Upper lobe of left lung (tissue), 6 donors: ENCODE data around the gene D2HGDH. TPM values are rescaled to one million over a fixed set of nuclear protein-coding genes. Genes with fewer than 3 reads are reported as not detected.

ENCODE experiments used
- ATAC-seq, 2 donors: fragments of 200-7000 bp; cut with Tn5 transposase; one replicate each; pipeline ENCODE4 v1.9.1; 2022; ENCODE audit warnings: mild to moderate bottlenecking in 2 of 2, moderate library complexity in 2 of 2; ENCODE audit not compliant: low FRiP score in 2 of 2
- DNase-seq, 2 donors: peaks; one replicate each; pipeline ENCODE4 v3.0.0-alpha.2; 2019 to 2020
- H3K27ac ChIP-seq, 4 donors: fragments of 200-600 bp; sonication (generic); one replicate each; pipeline ENCODE4 v1.5.1; 2016 to 2019
- H3K27me3 ChIP-seq, 4 donors: fragments of 200-600 bp; sonication (generic); one replicate each; pipeline ENCODE4 v1.5.1; 2017 to 2019
- H3K36me3 ChIP-seq, 4 donors: fragments of 200-600 bp; sonication (generic); one replicate each; pipeline ENCODE4 v1.5.1; 2016 to 2019
- H3K4me1 ChIP-seq, 4 donors: fragments of 200-600 bp; sonication (generic); one replicate each; pipeline ENCODE4 v1.5.1; 2018 to 2019
- H3K4me3 ChIP-seq, 4 donors: fragments of 200-600 bp; sonication (generic); one replicate each; pipeline ENCODE4 v1.5.1; 2017 to 2019; ENCODE audit warnings: mild to moderate bottlenecking in 2 of 4, moderate library complexity in 1 of 4
- H3K9me3 ChIP-seq, 4 donors: fragments of 200-600 bp; sonication (generic); one replicate each; pipeline ENCODE4 v1.5.1; 2018 to 2019
- CTCF ChIP-seq, 6 experiments: fragments of 450-650 bp in 4 of 6; fragments of 200-600 bp in 2 of 6; sonication (generic) in 2 of 6; IDR thresholded peaks; one replicate each; pipeline ENCODE4 v1.5.1; 2016 to 2019; ENCODE audit warnings: antibody characterized with exemption in 6 of 6
- EP300 ChIP-seq, 4 donors: sonication (generic); formaldehyde crosslinking; IDR thresholded peaks; one replicate each; pipeline ENCODE4 v1.5.1; 2017; ENCODE audit warnings: antibody characterized with exemption in 4 of 4, control low read depth in 2 of 4
- POLR2A ChIP-seq, 4 donors: fragments of 450-650 bp; IDR thresholded peaks; one replicate each; pipeline ENCODE4 v1.5.1; 2016 to 2017; ENCODE audit warnings: antibody characterized with exemption in 4 of 4, mild to moderate bottlenecking in 2 of 4
- POLR2AphosphoS5 ChIP-seq, 2 donors: sonication (generic); formaldehyde crosslinking; IDR thresholded peaks; one replicate each; pipeline ENCODE4 v1.5.1; 2017; ENCODE audit warnings: antibody characterized with exemption in 2 of 2
- WGBS, 2 donors: methylation state at CpG; one replicate each; pipeline ENCODE4 v1.1.5; 2017 to 2018; 5-methylcytosine and 5-hydroxymethylcytosine counted together
- total RNA-seq, 6 donors: library from RNA; depleted of rRNA in 4 of 6; stranded (reverse); fragments of >200 nt in 4 of 6; gene quantifications; one replicate each; pipeline versions ENCODE4 v1.1.0 to v1.2.1, GENCODE V29; 2016 to 2021
- donor health status: DM: no; HTN: no; CAD: no; lungs with moderate emphysema.
- donor health status: DM: no; HTN: yes; CAD: no; lungs with severe emphysema.

Gene D2HGDH
- total RNA-seq, 6 donors from 2014 or later: 12.5 to 155 (median 35.8) TPM

- H3K9me3 ChIP-seq: no peaks in the 10 kb centered on the region
- ATAC-seq: no peak
- H3K36me3 ChIP-seq: peaks cover 0 to 54% (median 32%) of the 10 kb centered on the region in 4 donors
- TF ChIP-seq CTCF (IDR thresholded peaks at IDR 0.05) (no peak), POLR2A (IDR thresholded peaks at IDR 0.05) (no peak), POLR2AphosphoS5 (IDR thresholded peaks at IDR 0.05) (no peak), EP300 (IDR thresholded peaks at IDR 0.05) (no peak)
- no peak overlapping the region for H3K27ac ChIP-seq
- WGBS, 2 donors: 94 to 96% methylated on average over 27 to 32 of the region's 32 CpGs
- H3K27me3 ChIP-seq: no peaks in the 10 kb centered on the region
- no peak overlapping the region for H3K4me3 ChIP-seq
- peak in 1 of 2 donors; percentile 66 for DNase-seq
- H3K4me1 ChIP-seq: peaks cover 0 to 12% (median 0%) of the 10 kb centered on the region in 4 donors
Observed at GRCh38 chr2:241748468-241749256, 14.2 kb downstream of the D2HGDH start.

GRCh38 chr2:241750076-241750840 lies 15.8 kb downstream of the D2HGDH start:
- TF ChIP-seq POLR2AphosphoS5 (IDR thresholded peaks at IDR 0.05) (no peak), EP300 (IDR thresholded peaks at IDR 0.05) (no peak), POLR2A (IDR thresholded peaks at IDR 0.05) (no peak), CTCF (IDR thresholded peaks at IDR 0.05) (no peak)
- H3K27me3 ChIP-seq: no peaks in the 10 kb centered on the region

GRCh38 chr2:241751152-241751551 lies 16.7 kb downstream of the D2HGDH start:
- no peak for ATAC-seq

More at GRCh38 chr2:241750076-241750840, 15.8 kb downstream of the D2HGDH start:
- 71 to 80% methylated on average over 7 to 18 of the region's 22 CpGs for WGBS, 2 donors
- ATAC-seq: no peak
- Histone ChIP-seq H3K27ac (peak overlapping the region in 1 of 4 donors; percentile 48), H3K9me3 (no peaks in the 10 kb centered on the region), H3K4me1 (peaks cover 0 to 12% (median 0%) of the 10 kb centered on the region in 4 donors), H3K36me3 (peaks cover 0 to 53% (median 24%) of the 10 kb centered on the region in 4 donors), H3K4me3 (no peak overlapping the region)
- no peak for DNase-seq

GRCh38 chr2:241751776-241752175 lies 17.3 kb downstream of the D2HGDH start:
- no peak for TF ChIP-seq CTCF (IDR thresholded peaks at IDR 0.05)
- TF ChIP-seq POLR2AphosphoS5 (IDR thresholded peaks at IDR 0.05): no peak
- no peak for TF ChIP-seq POLR2A (IDR thresholded peaks at IDR 0.05)
- TF ChIP-seq EP300 (IDR thresholded peaks at IDR 0.05): no peak
- H3K36me3 ChIP-seq: peaks cover 0 to 58% (median 36%) of the 10 kb centered on the region in 4 donors
- H3K4me1 ChIP-seq: peaks cover 0 to 12% (median 0%) of the 10 kb centered on the region in 4 donors
- DNase-seq: no peak
- 96 to 98% methylated on average over 9 to 18 of the region's 18 CpGs for WGBS, 2 donors
- ATAC-seq: no peak
- no peak overlapping the region for H3K4me3 ChIP-seq
- no peaks in the 10 kb centered on the region for H3K27me3 ChIP-seq
- H3K9me3 ChIP-seq: no peaks in the 10 kb centered on the region
- no peak overlapping the region for H3K27ac ChIP-seq

More at GRCh38 chr2:241751152-241751551, 16.7 kb downstream of the D2HGDH start:
- H3K27me3 ChIP-seq: no peaks in the 10 kb centered on the region
- peaks cover 0 to 12% (median 0%) of the 10 kb centered on the region in 4 donors for H3K4me1 ChIP-seq
- peaks cover 0 to 54% (median 30%) of the 10 kb centered on the region in 4 donors for H3K36me3 ChIP-seq
- WGBS, 2 donors: 95 to 99% methylated on average over 15 of the region's 15 CpGs
- DNase-seq: no peak
- TF ChIP-seq POLR2A (IDR thresholded peaks at IDR 0.05) (no peak), EP300 (IDR thresholded peaks at IDR 0.05) (no peak), POLR2AphosphoS5 (IDR thresholded peaks at IDR 0.05) (no peak), CTCF (IDR thresholded peaks at IDR 0.05) (no peak)
- H3K4me3 ChIP-seq: no peak overlapping the region
- H3K27ac ChIP-seq: peak overlapping the region in 1 of 4 donors; percentile 48
- no peaks in the 10 kb centered on the region for H3K9me3 ChIP-seq
